Ecto neural progenitor cell (in vitro differentiated cells): ENCODE measurements around the gene GLRX.

Experiments used
- DNase-seq: peaks from one replicate; pipeline ENCODE4 v3.0.0-alpha.2; 2018; ENCODE audit warnings: low spot score

Gene GLRX

GRCh38 chr5:95780597-95780996, 41.9 kb downstream of the GLRX start:
- DNase-seq = no peak

GRCh38 chr5:95779611-95780010, 42.9 kb downstream of the GLRX start:
- no peak for DNase-seq

GRCh38 chr5:95778713-95779436, 43.7 kb downstream of the GLRX start:
- no peak for DNase-seq

GRCh38 chr5:95777441-95777840, 45.1 kb downstream of the GLRX start:
- DNase-seq = no peak

GRCh38 chr5:95773335-95774059, 49.0 kb downstream of the GLRX start:
- DNase-seq = no peak

- no peak for DNase-seq
Observed at GRCh38 chr5:95771892-95772291, 50.6 kb downstream of the GLRX start.

- DNase-seq = no peak
Observed at GRCh38 chr5:95770830-95771708, 51.5 kb downstream of the GLRX start.

GRCh38 chr5:95768731-95769130, 53.8 kb downstream of the GLRX start:
- no peak for DNase-seq

- DNase-seq = no peak
Observed at GRCh38 chr5:95763941-95764340, 58.6 kb downstream of the GLRX start.
